ENCODE results near the gene RNF44.
A peak's percentile ranks its signal among the peaks of the same experiment; 100 is the strongest.
"Not testable (repeated sequence)": the region's sequence is repeated elsewhere in the genome, so short reads cannot be mapped to it uniquely, and the experiment has no call there.

RNF44 gene

GRCh38 chr5:176550937-176551336 lies 13.7 kb upstream of the RNF44 start:
- not testable (repeated sequence) for DNase-seq

GRCh38 chr5:176550275-176550831 lies 13.2 kb upstream of the RNF44 start:
- DNase-seq = no peak

DNA sequence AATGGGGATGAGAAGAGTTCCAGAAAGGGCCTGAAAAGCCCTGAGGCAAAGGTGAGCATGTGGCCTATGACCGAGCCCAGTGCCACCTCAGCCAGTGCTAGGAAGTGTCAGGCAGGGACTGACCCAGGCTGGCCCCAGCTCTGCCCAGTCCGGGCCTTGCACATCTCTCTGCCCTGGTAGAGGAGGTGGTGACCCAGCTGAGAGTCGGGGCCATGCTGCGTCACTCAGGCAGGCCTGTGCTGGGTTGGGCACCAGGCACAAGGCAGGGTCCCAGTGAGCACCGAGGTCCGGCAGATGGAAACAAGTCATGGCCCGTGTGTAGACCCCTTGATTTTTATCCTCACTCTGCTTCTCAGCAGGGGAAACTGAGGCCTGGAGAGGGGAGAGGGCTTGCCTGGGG lies 12.7 kb upstream of the RNF44 start:
- no peak for DNase-seq

DNA sequence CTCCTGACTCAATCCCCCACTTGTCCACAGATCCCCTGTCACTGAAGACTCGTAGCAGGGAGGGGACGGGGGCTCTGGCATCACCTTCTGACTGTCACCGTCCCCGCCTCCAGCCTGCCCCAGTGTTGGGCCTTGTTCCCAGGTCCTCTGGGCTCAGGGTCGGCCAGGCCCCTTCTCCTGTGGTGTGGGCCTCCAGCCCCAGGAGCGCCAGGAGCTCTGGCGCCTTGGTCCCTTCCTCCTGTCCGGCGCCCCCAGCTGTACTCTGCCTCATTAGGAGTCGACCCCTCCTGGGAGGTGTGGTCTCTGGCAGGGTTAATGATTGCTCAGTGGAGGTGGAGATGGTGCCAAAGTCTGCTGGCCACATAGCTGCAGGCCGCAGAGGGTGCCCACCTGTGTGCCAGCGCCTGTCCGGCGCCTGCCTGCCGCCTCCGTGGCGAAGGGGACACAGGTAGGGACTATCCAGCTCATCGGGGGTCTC lies 11.8 kb upstream of the RNF44 start, which contains the start of gene CDHR2:
Gene CDHR2, plus strand, starts transcription at position 376 of the 478 bp plus-strand sequence. CDS start 16,011 bp downstream, outside the sequence.
- DNase-seq = no peak

DNA sequence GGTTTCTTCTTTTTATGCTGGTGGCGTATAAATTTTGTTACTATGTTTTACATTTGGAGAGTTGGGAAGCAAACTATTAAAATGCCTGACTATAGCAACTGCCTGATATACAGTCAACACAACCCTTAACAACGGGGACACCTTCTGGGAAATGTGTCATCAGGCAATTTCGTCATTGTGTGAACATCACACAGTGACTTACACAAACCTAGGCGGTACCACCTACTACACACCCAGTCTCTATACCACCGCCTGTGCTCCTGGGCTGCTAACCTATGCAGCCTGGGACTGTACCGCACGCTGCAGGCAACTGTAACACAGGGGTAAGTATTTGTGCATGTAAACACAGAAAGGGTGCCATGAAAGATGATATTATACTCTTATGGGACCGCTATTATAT lies 10.6 kb upstream of the RNF44 start:
- no peak for DNase-seq

GRCh38 chr5:176545737-176546509 lies 8.7 kb upstream of the RNF44 start:
- no peak for DNase-seq

DNA sequence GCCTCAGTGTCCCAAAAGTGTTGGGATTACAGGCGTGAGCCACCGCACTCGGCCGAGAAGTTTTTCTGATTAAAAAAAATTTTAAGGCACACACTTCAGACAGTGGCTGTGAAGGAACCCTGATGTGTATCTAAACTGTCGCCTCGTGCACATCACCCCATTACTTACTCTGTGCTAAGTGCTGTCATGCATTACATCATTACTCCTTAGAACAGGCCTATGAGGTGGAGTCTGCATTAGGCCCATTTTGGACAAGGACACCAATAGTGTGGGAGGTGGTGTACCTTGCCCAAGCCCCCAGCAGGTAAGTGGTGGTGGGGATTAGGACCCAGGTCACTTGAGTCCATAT lies 8.2 kb upstream of the RNF44 start:
- DNase-seq = no peak

GRCh38 chr5:176543428-176544182 lies 6.4 kb upstream of the RNF44 start:
- peak; percentile 80 for DNase-seq

- peak; percentile 46 for DNase-seq
These were observed 5.6 kb upstream of the RNF44 start for GRCh38 chr5:176542596-176543427.

DNA sequence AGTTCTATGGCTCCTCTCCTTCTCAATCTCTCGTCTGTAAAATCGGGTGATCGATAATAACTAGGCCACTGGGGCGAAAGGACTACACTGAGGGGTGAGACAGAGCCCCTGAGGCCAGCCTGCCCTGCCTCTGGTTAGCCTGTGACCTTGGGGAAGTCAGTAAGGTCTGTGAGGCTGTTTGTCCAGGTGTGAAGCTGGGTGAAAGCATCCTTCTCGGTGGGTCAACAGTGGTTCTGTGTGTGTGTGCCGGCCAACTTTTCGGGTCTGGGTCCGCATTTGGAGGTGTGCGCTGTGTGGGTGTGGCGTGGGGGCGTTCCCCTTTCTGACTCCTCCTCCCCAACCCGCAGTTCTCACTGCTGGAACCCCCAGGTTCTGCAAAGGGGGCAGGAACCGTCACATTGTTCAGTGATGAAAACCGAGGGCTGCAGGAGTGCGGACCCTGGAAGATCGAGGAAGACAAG lies 5.0 kb upstream of the RNF44 start:
- peak; percentile 60 for DNase-seq

- peak; percentile 85 for DNase-seq
These were observed 4.3 kb upstream of the RNF44 start for GRCh38 chr5:176541338-176542134.

DNA sequence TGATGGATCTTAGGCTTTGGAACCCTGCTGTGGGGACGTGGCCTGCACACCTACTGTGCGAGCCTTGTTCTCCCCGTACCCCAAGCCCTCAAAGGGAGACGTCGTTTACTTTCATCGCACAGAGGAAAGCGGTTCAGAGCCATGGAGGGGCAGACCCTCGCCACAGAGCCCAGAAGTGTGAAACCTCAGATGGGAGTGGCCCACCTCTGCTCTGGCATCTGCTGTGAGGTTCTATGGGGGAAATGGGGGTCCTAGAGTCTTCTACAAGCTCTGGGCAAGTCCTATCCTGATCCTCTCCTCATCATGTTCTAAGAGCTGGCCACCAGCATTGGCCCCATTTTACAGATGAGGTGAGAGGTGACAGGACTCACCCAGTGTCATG lies 3.7 kb upstream of the RNF44 start:
- no peak for DNase-seq

DNA sequence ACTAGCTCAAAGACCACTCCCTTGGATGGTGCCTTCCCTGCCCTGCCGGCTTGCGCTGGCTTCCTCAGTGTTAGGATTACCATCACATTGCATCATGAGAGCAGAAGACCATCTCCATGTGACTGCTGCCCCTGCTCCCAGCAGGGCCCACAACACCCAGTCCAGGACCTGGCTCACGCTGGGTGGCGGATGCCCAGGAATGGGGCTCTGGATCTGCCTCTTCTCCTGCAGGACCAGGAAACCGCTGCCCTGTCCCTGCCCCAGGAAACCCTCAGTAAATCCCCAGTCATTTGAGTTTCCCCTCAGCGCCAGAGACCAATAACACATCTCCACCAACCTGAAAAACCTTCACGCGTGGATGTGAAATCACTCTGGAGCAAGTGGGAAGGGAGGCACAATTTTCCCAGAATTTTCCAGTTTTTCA lies 3.3 kb upstream of the RNF44 start:
- DNase-seq = no peak

DNA sequence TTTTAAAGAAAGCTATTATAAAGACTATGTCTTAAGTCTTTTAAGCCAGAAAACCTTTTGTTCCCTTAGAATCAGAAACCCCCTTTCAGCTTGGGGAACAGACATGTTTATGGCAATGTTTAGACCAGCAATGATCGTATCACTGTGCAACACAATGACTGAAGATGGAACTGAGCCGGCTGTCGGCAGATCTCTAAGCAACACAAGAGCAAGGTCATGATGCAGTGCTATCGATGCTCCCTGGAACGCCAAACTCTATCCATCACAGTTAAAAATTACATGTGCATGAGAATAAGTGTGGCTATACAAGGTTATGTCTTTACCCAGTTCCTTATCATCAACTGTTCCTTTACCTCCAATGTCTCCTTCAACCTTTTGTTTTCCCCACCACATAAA lies 1.8 kb upstream of the RNF44 start:
- DNase-seq = no peak

DNA sequence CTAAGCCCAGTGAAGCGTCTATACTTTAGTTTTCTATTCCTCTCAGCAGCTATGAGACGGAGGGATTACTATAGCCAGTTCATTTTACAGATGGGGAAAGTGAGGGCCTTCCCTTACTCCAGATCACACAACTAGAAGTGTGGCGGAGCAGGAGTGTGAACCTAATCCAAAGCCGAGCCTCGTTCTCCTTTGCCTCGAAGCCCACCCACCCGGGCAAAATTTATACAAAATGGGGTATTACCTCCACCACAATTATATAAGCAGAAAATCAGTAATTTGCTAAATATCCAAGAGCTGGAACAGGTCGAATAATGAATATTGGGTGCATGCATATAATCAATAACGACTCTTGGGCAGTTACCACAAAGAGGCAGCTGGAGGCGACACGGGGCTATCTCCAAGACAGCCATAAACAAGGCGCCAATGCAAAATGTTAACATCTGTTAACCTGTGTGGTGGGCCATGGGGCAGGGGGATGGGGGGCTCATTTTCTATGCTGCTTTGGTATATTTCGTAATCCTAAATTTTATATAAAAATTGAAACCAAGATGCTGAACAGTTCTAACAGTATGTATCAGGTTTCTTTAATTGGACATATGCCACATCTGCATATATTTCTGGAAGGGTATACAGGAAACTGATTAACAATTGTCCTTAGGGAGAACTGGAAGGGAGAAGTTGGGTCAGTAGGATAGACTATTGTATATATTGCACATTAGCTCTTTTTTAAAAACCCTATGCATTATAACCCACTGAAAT lies 1.2 kb upstream of the RNF44 start:
- no peak for DNase-seq

GRCh38 chr5:176537554-176538229 lies 490 bp upstream of the RNF44 start:
- peak; percentile 98 for DNase-seq

DNA sequence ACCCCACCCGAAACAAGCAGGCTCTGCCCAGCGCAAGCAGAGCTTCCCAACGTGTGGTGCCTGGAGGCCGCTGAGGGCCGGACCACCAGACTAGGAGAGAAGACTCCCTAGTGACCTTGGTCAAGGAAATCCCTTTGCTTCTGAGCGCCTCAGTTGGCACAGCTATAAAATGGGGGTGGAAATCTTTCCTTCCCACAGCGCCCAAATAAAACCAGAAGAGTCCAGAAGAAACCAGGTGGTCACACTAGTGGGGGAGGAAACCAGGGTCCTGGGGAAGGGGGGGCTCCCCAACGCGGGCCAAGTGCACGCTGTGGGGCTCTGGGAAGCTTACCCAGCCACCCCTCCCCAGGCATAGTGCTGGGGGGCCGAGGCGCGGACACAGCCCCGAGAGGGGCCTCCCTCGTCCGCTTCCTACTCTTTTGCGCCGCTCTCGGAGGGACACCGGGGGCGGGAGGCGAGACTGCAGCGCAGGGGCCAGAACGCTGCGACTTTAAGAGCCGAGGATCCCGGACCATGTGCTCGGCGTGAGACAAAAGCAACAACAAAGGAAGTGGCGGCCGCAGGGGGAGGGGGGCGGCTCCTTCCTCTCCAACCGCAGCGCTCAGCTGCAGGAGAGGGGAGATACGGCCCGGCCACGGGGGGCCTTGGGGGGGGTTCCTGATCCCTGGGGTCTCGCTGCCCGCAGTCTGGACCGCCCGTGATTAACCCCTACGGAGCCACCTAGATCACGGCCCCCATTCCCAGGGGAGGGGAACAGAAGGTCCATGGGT lies 885 bp downstream of the RNF44 start:
- DNase-seq = peak; percentile 75

DNA sequence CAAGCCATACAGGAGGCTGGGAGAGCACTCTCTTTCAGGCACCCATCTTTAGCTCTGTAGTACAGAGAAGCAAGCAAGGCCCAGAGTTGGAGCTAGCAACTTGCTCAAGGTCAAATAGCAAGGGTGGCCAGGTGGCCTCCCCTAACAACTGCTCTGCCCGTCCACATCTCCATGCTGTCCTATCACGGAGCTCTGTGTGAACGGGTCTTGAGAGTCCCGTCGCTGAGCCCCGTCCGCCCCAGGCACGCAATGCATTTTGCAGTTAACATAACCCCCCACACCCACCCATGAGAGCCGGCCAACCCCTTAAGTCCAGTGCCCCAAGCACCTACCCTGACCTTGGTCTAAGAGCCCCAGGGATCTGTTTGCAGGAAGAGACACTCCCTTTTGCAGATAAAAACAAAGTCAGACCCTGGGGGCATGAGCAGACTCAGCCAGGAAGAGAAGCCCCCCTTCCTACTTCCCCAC lies 1.5 kb downstream of the RNF44 start:
- no peak for DNase-seq

- peak; percentile 54 for DNase-seq
These were observed 2.0 kb downstream of the RNF44 start for GRCh38 chr5:176535101-176535663.
